ENCODE data around the gene AGRP.
A peak's percentile ranks its signal among the peaks of the same experiment; 100 is the strongest.
"Not testable (repeated sequence)": the region's sequence is repeated elsewhere in the genome, so short reads cannot be mapped to it uniquely, and the experiment has no call there.

The AGRP gene, protein sequence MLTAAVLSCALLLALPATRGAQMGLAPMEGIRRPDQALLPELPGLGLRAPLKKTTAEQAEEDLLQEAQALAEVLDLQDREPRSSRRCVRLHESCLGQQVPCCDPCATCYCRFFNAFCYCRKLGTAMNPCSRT

DNA sequence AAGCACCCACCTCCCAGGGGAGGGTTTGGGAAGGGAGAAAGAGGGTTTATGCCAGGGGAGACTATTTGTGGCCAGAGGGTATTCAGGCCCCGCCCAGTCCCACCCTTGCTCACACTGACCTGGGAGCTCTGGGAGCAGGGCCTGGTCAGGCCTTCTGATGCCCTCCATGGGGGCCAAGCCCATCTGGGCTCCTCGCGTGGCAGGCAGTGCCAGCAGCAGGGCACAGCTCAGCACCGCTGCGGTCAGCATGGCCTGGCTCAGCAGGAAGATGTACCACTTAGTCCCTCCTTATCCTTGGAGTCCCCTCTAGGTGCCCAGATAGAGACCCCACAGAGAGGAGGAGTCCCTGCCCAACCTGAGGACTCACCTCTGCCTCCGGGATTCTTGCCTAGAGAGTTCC is at the start of gene AGRP:
Gene AGRP, minus strand, starts transcription at position 398 of the 400 bp plus-strand sequence. Its CDS starts 149 bp downstream, at position 249.
- DNase-seq: no peak

DNA sequence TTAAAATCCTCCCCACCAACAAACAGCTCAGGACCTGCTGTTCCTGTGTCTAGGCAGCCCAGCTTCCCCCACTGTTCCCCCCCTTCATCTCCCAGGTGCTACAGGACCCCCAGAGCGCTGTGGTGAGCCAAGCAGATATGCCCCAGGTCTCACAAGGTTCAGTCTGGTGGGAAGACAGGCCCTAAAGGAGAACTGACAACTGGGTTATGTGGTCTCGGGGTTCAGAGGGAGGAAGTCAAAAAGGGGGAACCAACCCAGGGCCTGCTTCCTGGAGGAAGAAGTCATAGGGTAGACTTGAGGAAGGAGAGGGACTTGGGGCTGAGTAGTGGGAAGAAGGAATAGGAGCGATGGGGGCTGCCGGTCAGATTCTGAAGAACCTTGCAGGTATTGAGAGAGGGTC is 47.9 kb upstream of the AGRP start:
- no peak for DNase-seq

DNA sequence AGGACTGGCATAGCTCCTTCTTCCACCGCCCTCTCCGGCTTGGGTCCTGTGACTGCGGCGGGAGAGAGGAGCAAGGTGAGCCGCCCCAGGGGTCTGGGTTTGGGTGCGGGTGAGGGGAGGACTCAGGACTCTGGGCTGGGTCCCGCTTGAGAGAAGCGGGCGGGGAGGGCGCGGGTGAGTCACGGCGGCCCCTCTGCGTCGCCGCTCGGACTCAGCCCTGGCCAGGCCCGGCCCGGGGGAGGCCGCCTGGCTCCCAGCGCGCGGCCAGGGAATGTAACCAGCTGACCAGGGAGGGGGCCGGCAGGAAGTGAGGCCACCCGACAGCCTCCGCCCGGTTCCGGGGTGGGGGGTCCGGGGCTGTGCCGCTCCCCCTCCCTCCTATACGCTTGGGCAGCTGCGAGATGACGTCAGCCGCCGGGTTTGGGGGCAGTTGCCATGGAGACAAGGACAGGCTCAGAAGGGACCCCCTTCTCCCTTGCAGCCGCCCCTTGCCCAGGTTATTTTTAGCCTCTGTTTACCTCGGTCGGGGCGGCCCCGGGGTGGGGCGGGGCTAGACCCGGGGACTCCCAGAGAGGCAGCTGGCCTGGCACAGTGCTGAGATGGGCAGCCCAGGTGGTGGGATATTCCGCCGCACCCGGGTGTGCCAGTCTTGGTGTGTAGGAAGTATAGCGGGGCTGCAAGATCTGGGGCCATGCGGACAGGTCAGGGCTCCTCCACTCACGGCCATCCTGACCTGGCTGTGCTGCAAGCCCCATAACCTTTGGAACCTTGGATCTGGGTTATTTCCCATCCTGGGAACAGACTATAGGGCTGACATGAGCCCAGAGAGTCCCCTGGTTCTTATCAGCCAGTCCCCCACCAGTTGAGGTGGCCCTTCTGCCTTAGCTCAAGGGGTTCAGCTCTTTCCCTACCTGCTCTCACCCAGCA is 46.9 kb upstream of the AGRP start:
- DNase-seq: no peak

DNA sequence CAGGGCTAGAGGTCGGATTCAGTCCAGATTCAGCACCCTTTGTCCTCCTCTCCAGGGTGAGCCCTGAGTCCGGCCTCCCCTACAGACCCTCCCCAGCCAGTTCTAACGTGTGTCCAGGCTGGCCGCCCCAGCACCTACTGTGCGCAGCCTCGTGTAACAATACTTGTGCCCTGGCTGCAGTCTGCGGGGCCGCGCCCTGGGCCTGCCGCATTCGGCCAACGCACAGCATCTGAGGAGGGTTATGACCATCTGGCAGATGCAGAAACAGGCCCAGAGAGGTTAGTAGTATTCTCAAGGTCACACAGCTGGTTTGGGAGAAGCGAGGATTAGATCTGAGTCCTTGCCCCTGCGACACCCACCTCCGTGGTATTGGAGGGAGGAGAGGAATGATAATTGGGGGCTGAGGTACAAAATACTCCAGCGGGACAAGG is 46.2 kb upstream of the AGRP start:
- DNase-seq: no peak

DNA sequence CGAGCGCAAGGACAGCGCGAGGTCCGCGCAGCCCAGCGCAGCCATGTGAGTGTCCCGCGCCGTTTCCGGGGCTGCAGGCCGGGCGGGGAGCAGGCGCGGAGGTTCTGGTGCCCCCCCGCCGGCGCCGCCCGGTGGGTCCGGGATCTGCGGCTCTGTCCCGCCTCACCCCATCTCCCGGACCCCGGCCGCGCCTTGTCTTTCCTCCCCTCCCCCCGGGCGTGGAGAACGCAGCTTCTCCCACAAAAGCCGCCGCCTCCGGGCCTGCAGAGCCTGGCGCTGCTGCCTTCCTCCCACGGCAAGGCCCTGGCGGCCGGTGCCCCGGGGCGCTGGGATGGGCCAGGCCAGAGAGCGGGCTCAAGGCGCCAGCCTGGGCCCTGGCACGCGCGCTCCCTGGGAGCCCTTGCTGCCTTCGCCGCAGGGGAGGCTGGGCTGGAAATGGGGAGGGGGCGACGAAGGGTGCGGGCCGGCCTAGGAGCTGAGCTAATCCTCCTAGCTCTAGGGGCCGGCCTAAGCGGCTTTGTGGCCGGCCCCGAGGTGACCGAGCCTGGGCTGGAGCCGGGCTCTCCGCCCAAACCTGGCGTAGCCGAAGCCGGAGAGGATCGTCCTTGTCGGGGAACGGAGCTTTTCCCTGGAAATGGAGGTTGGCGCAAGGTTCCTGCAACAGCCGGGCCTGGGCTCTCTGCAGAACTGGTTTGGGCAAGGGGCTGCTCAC is 45.7 kb upstream of the AGRP start:
- no peak for DNase-seq

DNA sequence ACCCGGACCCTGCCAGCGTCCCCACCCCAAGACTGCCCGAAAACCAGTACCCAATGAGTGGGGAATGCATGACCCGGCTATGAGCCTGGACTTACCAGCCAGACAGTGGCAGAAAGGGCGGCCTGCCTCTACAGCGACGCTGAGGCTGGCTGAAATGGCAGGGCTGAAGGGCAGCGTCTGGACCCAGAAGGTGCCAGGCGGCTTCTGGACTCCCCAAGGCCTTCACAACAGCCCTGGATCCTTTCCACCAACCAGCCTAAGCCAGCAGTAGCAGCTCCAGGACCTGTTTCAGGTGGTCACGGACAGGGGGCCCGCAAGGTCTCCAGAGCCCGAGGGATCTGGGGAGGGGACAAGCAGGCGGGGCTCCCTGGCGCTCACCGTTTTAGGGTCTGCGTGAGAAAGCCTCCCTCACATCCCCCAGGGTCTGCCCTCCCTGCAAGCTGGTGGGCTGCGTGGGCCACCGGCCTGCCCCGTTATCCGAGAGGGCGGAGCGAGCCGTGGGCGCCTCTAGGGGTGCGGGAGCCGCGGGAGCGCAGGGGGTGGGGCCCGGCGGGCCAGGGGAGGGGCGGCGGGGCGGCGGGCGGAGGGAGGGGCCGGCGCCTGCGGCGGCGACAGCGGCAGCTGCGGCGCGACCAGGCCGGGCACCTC is 45.0 kb upstream of the AGRP start, which contains the start of gene RIPOR1:
Gene RIPOR1, plus strand, starts transcription at position 608 of the 648 bp plus-strand sequence. CDS start 9,618 bp downstream, outside the sequence.
- no peak for DNase-seq

DNA sequence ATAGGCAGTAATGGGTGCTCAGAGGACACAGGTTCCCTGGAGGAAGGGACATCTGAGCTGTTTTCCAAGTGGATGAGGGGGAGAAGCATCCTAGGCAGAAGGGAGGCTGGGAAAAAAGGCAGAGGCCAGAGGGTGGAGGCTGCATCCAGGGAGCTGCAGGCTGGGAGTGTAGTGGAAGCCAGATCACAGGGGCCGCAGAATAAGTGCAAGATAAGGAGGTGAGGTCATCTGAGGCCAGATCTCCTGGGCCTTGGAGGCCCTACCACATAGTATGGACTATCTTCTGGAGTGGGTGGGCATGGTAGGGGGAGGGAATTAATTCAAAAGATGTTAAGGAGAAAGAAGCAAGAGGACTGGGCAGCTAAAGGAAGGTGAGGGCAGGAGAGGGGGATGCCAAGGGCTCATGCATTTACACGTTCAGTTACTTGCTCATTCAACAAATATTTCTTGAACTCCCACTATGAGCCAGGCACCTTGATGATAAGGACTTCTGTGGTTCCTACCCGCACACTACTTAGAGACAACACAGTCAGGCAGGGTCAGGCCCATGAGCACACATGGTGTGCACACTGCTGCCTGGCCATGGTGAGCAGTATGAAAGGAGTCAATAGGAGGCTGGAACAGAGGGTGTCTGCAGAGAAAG is 42.9 kb upstream of the AGRP start:
- no peak for DNase-seq

DNA sequence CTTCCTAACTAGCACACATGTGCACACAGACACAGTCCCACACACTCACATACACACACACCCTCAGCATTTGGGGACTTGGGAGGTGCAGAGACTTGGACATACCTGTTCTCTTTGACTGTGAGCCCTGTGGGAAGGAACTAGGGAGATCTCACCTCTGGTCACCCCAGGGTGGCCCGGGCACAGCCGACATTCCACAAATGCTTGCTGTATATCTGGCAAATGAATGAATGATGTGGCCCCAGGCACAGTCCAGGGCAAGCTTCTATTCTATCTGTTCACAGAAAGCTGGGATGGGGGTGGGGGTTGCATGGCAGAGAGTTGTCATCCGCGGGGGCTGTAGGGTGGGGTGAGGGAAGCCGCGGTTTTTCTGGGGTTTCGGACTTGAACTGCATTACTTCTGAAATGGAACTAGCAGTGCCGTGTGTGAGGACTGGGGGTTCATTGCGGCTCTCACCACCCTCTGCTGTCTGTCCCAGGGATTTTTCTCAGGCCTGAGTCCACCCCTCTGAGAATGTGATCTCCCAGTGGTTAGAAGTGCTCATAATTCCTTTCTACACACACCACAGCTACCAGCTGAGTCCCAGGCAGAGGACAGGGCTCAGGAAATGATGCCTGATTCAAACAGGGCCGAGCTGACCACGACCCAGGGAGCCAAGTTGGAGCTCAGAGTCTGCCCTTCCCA is 42.0 kb upstream of the AGRP start:
- no peak for DNase-seq

DNA sequence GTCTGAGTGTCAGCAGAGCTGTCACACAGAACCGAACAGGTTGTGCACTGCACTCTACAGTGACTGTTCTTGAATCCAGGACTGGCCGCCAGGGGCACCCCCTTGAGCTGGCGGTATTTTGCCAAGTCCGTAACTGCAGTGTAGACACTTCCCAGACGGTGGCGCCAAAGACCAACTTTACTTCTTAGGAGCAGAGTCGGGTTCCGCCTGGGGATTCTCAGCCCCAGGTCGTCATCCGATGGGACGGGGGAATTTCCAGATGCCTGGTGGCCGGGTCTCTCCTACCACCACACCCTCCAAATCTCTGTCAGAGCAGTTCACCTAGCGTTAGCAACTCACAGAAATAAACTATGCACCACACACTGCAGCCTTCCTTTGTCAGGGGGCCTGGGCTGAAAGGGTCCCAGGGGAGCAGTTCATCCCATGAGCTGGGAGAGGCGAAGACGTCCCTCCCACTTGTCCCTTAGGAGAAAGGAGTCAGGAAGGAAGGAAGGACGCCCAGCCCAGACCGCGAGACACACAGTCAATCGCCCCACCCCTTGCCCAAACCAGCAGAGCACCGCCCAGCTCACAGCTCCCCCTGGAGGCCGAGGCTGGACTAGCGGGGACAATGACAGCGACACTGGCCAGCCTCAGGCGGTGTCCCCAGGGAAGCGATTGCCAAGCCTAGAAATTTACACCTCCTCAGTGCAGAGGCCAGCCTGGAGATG is 37.9 kb upstream of the AGRP start:
- DNase-seq: peak; percentile 93

DNA sequence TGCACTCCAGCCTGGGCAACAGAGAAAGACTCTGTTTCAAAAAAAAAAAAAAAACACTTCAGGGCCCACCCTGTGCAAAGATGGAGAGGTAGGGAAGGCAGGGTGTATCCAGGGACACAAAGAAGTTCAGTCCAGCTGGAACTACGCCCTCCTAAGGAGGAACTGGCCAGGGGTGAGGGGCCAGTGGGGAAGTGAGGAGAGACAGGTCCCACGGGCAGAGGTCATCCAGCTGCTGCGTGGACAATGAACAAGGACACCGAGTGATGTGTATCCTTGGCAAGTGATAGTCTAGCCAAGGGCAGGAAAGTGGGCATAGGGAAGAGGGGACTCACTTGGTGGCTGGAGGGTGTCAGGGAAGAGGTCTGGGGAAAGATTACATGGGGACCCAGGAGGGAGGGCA is 35.9 kb upstream of the AGRP start:
- DNase-seq: no peak

DNA sequence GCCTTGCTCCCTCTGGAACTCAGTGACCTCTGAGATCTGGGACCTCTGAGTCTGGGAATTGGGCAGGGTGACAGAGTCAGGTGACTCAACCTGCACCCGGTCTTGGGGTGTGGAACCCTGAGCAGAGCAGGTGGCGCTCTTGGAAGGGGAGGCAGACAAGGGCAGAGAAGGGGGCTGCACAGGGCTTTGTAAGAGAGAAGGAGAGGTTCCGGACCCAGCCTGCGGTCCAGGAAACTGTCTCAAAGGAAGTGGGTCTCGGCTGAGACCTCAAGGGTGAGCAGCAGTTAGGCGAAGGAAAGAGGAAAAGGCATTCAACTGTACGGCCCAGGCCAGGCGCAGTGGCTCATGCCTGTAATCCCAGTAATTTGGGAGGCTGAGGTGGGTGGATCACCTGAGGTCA is 35.3 kb upstream of the AGRP start:
- DNase-seq: no peak

DNA sequence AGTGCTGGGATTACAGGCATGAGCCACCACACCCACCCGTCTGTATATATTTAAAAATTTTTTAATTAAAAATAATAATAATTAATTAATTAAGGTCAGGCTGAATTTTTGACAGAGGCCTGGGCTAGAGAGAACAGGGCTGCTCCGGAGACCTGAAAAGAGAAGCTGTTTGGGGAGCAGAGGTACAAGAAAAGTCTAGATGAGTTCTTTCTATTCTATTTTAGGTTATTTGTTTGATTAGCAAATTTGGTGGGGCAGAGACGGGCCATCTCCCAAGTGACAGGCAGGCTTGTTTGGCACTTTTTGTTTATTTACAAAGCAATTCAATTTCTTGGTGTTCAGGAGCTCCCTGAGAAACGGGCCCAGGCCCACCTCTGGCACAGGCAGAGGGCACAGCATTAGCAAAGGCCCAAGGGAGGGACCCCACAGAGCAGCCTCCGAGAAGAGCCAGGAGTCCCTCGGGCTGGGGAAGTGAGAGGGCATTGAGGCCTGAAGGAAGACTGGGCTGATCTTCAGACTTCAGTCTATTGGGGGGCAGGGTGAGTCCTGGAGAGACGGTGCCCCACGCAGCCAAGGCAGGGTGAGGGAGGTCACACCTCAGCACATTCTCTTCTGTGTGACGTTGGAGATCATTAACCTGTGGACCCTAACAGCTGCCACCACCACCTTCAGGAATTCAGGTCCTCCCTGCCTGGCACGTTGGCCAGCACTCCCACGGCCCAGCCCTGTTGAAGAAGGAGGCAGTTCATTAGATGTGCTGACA is 34.5 kb upstream of the AGRP start:
- DNase-seq: no peak

DNA sequence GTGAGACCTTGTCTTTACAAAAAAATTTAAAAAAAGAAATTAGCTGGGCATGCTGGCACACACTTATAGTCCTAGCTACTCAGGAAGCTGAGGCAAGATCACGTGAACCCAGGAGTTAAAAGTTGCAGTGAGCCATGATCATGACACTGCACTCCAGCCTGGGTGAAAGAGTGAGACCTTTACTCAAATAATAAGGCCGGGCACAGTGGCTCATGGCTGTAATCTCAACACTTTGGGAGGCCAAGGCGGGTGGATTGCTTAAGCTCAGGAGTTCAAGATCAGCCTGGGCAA is 33.8 kb upstream of the AGRP start:
- DNase-seq: no peak

DNA sequence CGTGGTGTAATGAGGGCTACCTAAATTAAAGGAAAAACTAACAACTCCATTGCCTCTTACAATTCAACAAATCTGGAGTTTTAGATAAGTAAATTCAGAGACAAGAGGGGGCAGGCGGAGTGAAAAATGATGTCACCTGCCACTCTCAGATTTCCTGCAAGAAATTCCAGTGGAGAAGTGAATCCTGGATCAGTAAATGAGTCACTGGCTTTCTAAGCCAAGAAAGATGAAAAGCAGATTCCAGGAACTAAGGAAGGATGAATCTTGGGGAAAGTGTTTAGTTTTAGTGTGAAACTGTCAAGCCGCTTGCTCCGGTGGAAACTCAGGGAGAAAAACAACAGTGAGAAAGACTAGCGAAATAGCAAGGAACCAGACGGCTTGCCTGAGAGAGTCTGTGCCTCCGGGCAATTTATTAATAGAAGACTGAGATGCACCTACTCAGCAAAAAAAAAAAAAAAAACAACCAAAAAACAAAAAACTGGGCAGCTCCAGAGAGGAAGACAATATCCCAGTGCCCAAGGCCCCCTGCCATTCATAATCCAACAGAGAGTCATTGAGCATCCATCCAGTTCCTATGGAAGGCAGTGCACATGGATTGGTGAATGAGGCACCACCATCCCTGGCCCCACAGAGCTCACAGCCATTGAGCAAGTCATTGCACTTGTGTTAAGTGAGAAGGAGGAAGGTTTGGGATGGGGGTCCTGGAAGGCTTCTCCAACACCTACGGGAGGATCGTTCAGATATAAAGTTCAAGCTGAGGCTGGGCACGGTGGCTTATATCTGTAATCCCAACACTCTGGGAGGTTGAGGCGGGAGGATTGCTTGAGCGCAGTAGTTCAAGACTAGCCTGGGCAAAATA is 33.2 kb upstream of the AGRP start:
- no peak for DNase-seq

DNA sequence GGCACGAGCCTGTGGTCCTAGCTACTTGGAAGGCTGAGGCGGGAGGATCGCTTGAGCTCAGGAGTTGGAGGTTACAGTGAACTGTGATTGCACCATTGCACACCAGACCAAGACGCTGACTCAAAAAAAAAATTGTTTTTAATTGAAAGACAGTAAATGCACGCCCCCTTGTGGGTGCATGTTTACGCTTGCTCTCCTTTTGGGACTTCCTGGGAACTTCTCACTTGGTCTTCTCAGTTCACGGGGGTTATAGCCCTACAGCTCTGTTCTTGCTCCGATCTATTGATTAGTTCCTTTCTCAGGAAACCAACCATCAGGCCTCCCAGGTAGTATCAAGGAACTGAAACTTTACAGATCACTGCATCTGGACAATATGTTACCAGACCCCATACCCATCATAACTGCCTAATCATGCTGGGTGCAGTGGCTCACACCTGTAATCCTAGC is 31.1 kb upstream of the AGRP start:
- peak; percentile 65 for DNase-seq

DNA sequence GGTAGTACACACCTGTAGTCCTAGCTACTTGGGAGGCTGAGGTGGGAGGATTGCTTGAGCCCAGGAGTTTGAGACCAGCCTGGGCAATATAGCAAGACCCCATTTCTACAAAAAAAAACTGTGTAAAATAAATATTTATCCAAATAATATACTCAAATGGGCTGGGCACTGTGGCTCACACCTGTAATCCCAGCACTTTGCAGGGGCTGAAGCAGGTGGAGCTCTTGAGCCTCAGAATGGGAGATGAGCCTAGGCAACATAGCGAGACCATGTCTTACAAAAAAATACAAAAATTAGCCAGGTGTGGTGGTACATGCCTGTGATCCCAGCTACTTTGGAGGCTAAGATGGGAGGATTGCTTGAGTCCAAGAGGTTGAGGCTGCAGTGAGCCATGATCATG is 30.5 kb upstream of the AGRP start:
- not testable (repeated sequence) for DNase-seq

DNA sequence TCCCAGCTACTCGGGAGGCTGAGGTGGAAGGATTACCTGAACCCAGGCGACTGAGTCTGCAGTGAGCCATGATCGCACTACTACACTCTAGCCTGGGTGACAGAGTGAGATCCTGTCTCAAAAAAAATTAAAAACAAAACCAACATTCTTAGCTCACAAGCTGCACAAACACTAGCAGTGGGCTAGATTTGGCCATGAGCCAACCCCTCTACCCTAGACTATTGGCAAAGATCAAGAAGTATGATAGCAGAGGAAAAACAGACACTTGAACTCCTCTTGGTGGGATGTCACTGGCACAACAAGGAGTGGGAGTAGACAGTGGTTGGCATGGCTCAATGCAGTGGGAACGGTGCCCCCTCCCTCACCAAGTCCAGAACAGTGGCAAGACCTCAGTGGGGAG is 25.7 kb upstream of the AGRP start:
- DNase-seq: no peak

DNA sequence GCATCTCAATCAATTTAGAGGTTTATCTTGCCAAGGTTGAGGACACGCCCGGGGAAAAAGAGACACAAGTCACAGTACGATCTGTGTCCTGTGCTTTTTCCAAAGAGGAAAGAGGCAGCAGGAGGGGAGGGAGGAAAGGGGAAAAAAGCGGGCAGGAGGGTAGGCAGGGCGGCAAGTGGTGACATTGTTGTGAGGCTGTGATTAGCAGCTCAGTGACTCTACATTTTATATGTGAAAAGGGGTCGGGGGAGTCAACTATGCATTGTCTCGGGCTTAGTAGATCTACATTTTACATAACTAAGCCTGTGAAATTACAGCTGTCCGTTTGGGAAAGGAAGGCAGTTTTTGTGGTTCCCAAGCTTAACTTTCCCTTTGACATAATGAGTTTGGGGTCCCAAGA is 23.1 kb upstream of the AGRP start:
- DNase-seq: no peak

Measured in NCI-H1694 treated with DMSO at 0.1 percent for 48 hours (cell line).